Fibroblast of lung (primary cell): ENCODE measurements around the gene PTER.

Experiments used
- EZH2 ChIP-seq: IDR thresholded peaks from 2 replicates; pipeline ENCODE4 v1.5.1; 2012; ENCODE audit warnings: low read length, control low read depth, mild to moderate bottlenecking; ENCODE audit errors: missing control alignments
- TF ChIP-seq, protein P1 (sequence below), 2 donors: IDR thresholded peaks in 1 of 2; conservative IDR thresholded peaks in 1 of 2; 1 replicate in 1 of 2; 2 replicates in 1 of 2; pipeline ENCODE4 v1.5.1; 2011 to 2012; ENCODE audit warnings: low read length in 2 of 2, control low read depth in 1 of 2, inconsistent platforms in 1 of 2, low read depth in 1 of 2, mild to moderate bottlenecking in 1 of 2

- TF ChIP-seq, protein P1, sequence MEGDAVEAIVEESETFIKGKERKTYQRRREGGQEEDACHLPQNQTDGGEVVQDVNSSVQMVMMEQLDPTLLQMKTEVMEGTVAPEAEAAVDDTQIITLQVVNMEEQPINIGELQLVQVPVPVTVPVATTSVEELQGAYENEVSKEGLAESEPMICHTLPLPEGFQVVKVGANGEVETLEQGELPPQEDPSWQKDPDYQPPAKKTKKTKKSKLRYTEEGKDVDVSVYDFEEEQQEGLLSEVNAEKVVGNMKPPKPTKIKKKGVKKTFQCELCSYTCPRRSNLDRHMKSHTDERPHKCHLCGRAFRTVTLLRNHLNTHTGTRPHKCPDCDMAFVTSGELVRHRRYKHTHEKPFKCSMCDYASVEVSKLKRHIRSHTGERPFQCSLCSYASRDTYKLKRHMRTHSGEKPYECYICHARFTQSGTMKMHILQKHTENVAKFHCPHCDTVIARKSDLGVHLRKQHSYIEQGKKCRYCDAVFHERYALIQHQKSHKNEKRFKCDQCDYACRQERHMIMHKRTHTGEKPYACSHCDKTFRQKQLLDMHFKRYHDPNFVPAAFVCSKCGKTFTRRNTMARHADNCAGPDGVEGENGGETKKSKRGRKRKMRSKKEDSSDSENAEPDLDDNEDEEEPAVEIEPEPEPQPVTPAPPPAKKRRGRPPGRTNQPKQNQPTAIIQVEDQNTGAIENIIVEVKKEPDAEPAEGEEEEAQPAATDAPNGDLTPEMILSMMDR (conservative IDR thresholded peaks at IDR 0.05 in 1 of 2, IDR thresholded peaks at IDR 0.05 in 1 of 2; ENCODE audit: low read depth in 1 of 2, low read length in 2 of 2), result no peak
- TF ChIP-seq EZH2, result no peak
These were observed 11.4 kb upstream of the PTER start for GRCh38 chr10:16425449-16425848.
